GM12873 (cell line): ENCODE data around the gene NF1.
A peak's percentile ranks its signal among the peaks of the same experiment; 100 is the strongest.

Experiments
- CTCF ChIP-seq: IDR thresholded peaks from 2 replicates; pipeline ENCODE4 v1.5.1; 2012; ENCODE audit warnings: low read depth, mild to moderate bottlenecking, moderate library complexity, low read length, control low read depth; ENCODE audit not compliant: insufficient read depth; ENCODE audit errors: missing control alignments

The NF1 gene

GRCh38 chr17:31251970-31252328, 157.2 kb downstream of the NF1 start:
- TF ChIP-seq CTCF = no peak

GRCh38 chr17:31252741-31253140, 158.0 kb downstream of the NF1 start:
- TF ChIP-seq CTCF = no peak

- no peak for TF ChIP-seq CTCF
Observed at GRCh38 chr17:31254654-31255053, 159.9 kb downstream of the NF1 start.

- no peak for TF ChIP-seq CTCF
Observed at GRCh38 chr17:31256936-31257335, 162.2 kb downstream of the NF1 start.

GRCh38 chr17:31260151-31260550, 165.4 kb downstream of the NF1 start:
- no peak for TF ChIP-seq CTCF

- no peak for TF ChIP-seq CTCF
Observed at GRCh38 chr17:31261601-31262000, 166.8 kb downstream of the NF1 start.

GRCh38 chr17:31266042-31266441, 171.3 kb downstream of the NF1 start:
- TF ChIP-seq CTCF = peak; percentile 43
